H1 (cell line): ENCODE data around the gene FIZ1. TPM values are rescaled to one million over a fixed set of nuclear protein-coding genes. Genes with fewer than 3 reads are reported as not detected.

Source experiments
- CTCF ChIA-PET: fragments of 300-600 bp; sonication (Branson Sonifier 250); formaldehyde crosslinking; loops from one replicate; lab custom pipeline; 2021; ENCODE audit not compliant: partially characterized antibody; lab: Charles Lee
- POLR2A ChIA-PET: fragments of 300-600 bp; sonication (Branson Sonifier 250); formaldehyde crosslinking; loops from one replicate; lab custom pipeline; 2021; ENCODE audit warnings: inconsistent platforms; ENCODE audit not compliant: partially characterized antibody; lab: Charles Lee
- DNase-seq, 2 experiments: peaks; one replicate each; pipeline versions ENCODE4 v3.0.0 to v3.0.0-alpha.2; 2010 to 2022; ENCODE audit warnings: low spot score in 2 of 2, low read depth in 1 of 2, mixed read lengths in 1 of 2
- FAIRE-seq: peaks from 2 replicates; lab custom pipeline; 2011; peaks lifted over from hg19 to GRCh38; lab: Jason Lieb, UNC
- H2AFZ ChIP-seq: 2 replicates; pipeline ENCODE4 v1.8.1; 2012; ENCODE audit warnings: low read length, inconsistent platforms
- H2AK5ac ChIP-seq: 2 replicates; pipeline ENCODE4 v1.6.1; 2013; ENCODE audit warnings: low read depth, low read length
- H2BK120ac ChIP-seq: replicated peaks from 2 replicates; pipeline ENCODE3; 2013; ENCODE audit warnings: low read depth, low read length, inconsistent platforms
- H2BK12ac ChIP-seq: 2 replicates; pipeline ENCODE4 v1.6.1; 2013; ENCODE audit warnings: low read depth, low read length
- H2BK15ac ChIP-seq: 2 replicates; pipeline ENCODE4 v1.6.1; 2013; ENCODE audit warnings: low read length
- H2BK20ac ChIP-seq: 2 replicates; pipeline ENCODE4 v1.6.1; 2013; ENCODE audit warnings: low read length
- H2BK5ac ChIP-seq: 2 replicates; pipeline ENCODE4 v1.6.1; 2013; ENCODE audit warnings: low read depth, low read length
- H3K14ac ChIP-seq: 2 replicates; pipeline ENCODE4 v1.6.1; 2013; ENCODE audit warnings: inconsistent platforms; ENCODE audit not compliant: insufficient read length
- H3K18ac ChIP-seq: 2 replicates; pipeline ENCODE4 v1.6.1; 2013; ENCODE audit warnings: low read length; ENCODE audit errors: extremely low read depth
- H3K23ac ChIP-seq: 2 replicates; pipeline ENCODE4 v1.6.1; 2013; ENCODE audit warnings: inconsistent platforms; ENCODE audit not compliant: insufficient read length
- H3K23me2 ChIP-seq: 2 replicates; pipeline ENCODE4 v1.6.1; 2013; ENCODE audit warnings: low read depth, low read length
- H3K27ac ChIP-seq: 2 replicates; pipeline ENCODE4 v1.6.1; 2011; ENCODE audit warnings: low read depth, low read length, inconsistent platforms
- H3K27me3 ChIP-seq, 4 experiments: replicated peaks in 1 of 4; 1 replicate in 1 of 4; 2 replicates in 3 of 4; pipeline versions ENCODE4 v1.6.1 to v1.8.1; 2011 to 2013; ENCODE audit warnings: low read length in 3 of 4, mild to moderate bottlenecking in 3 of 4, inconsistent platforms in 2 of 4, mixed read lengths in 2 of 4, moderate library complexity in 1 of 4; ENCODE audit not compliant: control insufficient read depth in 3 of 4, insufficient read depth in 3 of 4; ENCODE audit errors: extremely low read depth in 1 of 4
- H3K36me3 ChIP-seq, 4 experiments: 2 replicates each; pipeline versions ENCODE4 v1.6.1 to v1.8.1; 2011 to 2013; ENCODE audit warnings: mild to moderate bottlenecking in 4 of 4, low read length in 3 of 4, moderate library complexity in 2 of 4, control low read depth in 1 of 4, inconsistent platforms in 1 of 4; ENCODE audit not compliant: insufficient read depth in 4 of 4, control insufficient read depth in 2 of 4
- H3K4ac ChIP-seq: replicated peaks from 2 replicates; pipeline ENCODE3; 2013; ENCODE audit warnings: low read length, low read depth, mixed read lengths, inconsistent platforms; ENCODE audit not compliant: insufficient read length
- H3K4me1 ChIP-seq, 4 experiments: replicated peaks in 1 of 4; 1 replicate in 1 of 4; 2 replicates in 3 of 4; pipeline versions ENCODE4 v1.6.1 to v1.8.1; 2011 to 2013; ENCODE audit warnings: low read length in 3 of 4, inconsistent platforms in 2 of 4, mixed read lengths in 1 of 4; ENCODE audit not compliant: insufficient read depth in 4 of 4, control insufficient read depth in 3 of 4
- H3K4me2 ChIP-seq, 2 experiments: 2 replicates each; pipeline versions ENCODE4 v1.6.1 to v1.8.1; 2011 to 2013; ENCODE audit warnings: low read depth in 2 of 2, low read length in 2 of 2, control low read depth in 1 of 2, inconsistent platforms in 1 of 2, mild to moderate bottlenecking in 1 of 2; ENCODE audit not compliant: insufficient read depth in 1 of 2
- H3K4me3 ChIP-seq, 4 experiments: fragments of 200-600, 300-600 bp in 1 of 4; sonication (generic), shearing (Covaris generic), sonication (Bioruptor Twin) in 1 of 4; 2 replicates each; pipeline versions ENCODE4 v1.5.1 to v1.8.1; 2011 to 2016; ENCODE audit warnings: low read length in 4 of 4, low read depth in 3 of 4, control low read depth in 2 of 4, inconsistent platforms in 2 of 4, mild to moderate bottlenecking in 2 of 4, mixed read lengths in 1 of 4, moderate library complexity in 1 of 4; ENCODE audit not compliant: insufficient read depth in 2 of 4; ENCODE audit errors: extremely low read depth in 1 of 4
- H3K56ac ChIP-seq: replicated peaks from 2 replicates; pipeline ENCODE3; 2013; ENCODE audit warnings: low read depth, mild to moderate bottlenecking, mixed read lengths, low read length, inconsistent platforms; ENCODE audit not compliant: insufficient read length
- H3K79me1 ChIP-seq: 2 replicates; pipeline ENCODE4 v1.6.1; 2013; ENCODE audit warnings: low read depth, low read length, control low read depth
- H3K79me2 ChIP-seq, 2 experiments: 2 replicates each; pipeline versions ENCODE4 v1.6.1 to v1.8.1; 2012 to 2013; ENCODE audit warnings: low read length in 2 of 2, mild to moderate bottlenecking in 2 of 2, inconsistent platforms in 1 of 2; ENCODE audit not compliant: insufficient read depth in 2 of 2, control insufficient read depth in 1 of 2
- H3K9ac ChIP-seq, 4 experiments: replicated peaks in 1 of 4; 1 replicate in 1 of 4; 2 replicates in 3 of 4; pipeline versions ENCODE4 v1.6.1 to v1.8.1; 2011 to 2013; ENCODE audit warnings: low read depth in 3 of 4, low read length in 3 of 4, control low read depth in 2 of 4, mild to moderate bottlenecking in 2 of 4, moderate library complexity in 2 of 4, inconsistent platforms in 1 of 4; ENCODE audit errors: extremely low read depth in 1 of 4
- H3K9me3 ChIP-seq, 2 experiments: 2 replicates each; pipeline versions ENCODE4 v1.6.1 to v1.8.1; 2012 to 2013; ENCODE audit warnings: mild to moderate bottlenecking in 2 of 2, moderate library complexity in 2 of 2, control low read depth in 1 of 2, inconsistent platforms in 1 of 2, low read depth in 1 of 2, low read length in 1 of 2, mixed read lengths in 1 of 2; ENCODE audit not compliant: insufficient read depth in 2 of 2
- H4K20me1 ChIP-seq, 2 experiments: replicated peaks in 1 of 2; 2 replicates each; pipeline versions ENCODE3 to v1.8.1; 2011 to 2013; ENCODE audit warnings: inconsistent platforms in 2 of 2, low read length in 2 of 2, mild to moderate bottlenecking in 1 of 2; ENCODE audit not compliant: insufficient read depth in 2 of 2, control insufficient read depth in 1 of 2
- H4K5ac ChIP-seq: 2 replicates; pipeline ENCODE4 v1.6.1; 2013; ENCODE audit warnings: low read length, low read depth, mixed read lengths, inconsistent platforms; ENCODE audit not compliant: insufficient read length
- H4K8ac ChIP-seq: 2 replicates; pipeline ENCODE4 v1.8.0; 2013; ENCODE audit warnings: mild to moderate bottlenecking, moderate library complexity, low read length, inconsistent platforms; ENCODE audit not compliant: insufficient read depth; ENCODE audit errors: extremely low read depth
- H4K91ac ChIP-seq: replicated peaks from 2 replicates; pipeline ENCODE3; 2013; ENCODE audit warnings: low read length, mixed read lengths, inconsistent platforms; ENCODE audit not compliant: insufficient read length
- ASH2L ChIP-seq: fragments of 200-600, 300-600 bp; sonication (generic); IDR thresholded peaks from one replicate; pipeline ENCODE4 v1.7.1; 2017; ENCODE audit warnings: low read length
- CBX5 ChIP-seq: fragments of 300-800, 300-1000 bp; sonication (generic); IDR thresholded peaks from 2 replicates; pipeline ENCODE4 v1.7.1; 2016; ENCODE audit warnings: antibody characterized with exemption, low read length, low read depth
- CHD1 ChIP-seq: IDR thresholded peaks from 2 replicates; pipeline ENCODE4 v1.6.1; 2012; ENCODE audit warnings: low read depth, low read length, improper control_type of control experiment
- CHD2 ChIP-seq: IDR thresholded peaks from 2 replicates; pipeline ENCODE4 v1.6.1; 2012; ENCODE audit warnings: low read length, improper control_type of control experiment
- CREB1 ChIP-seq: IDR thresholded peaks from 2 replicates; pipeline ENCODE4 v1.6.1; 2012; ENCODE audit warnings: inconsistent platforms
- EZH2 ChIP-seq: fragments of 200-600 bp; sonication (generic); IDR thresholded peaks from 2 replicates; pipeline ENCODE4 v1.7.1; 2012; ENCODE audit warnings: low read depth, mild to moderate bottlenecking, moderate library complexity, low read length, inconsistent platforms; ENCODE audit not compliant: severe bottlenecking
- FOSL1 ChIP-seq: IDR thresholded peaks from 2 replicates; pipeline ENCODE4 v1.6.1; 2011; ENCODE audit warnings: mild to moderate bottlenecking, low read depth, low read length, moderate library complexity; ENCODE audit not compliant: insufficient read depth
- GABPA ChIP-seq: IDR thresholded peaks from 2 replicates; pipeline ENCODE4 v1.6.1; 2011; ENCODE audit warnings: mild to moderate bottlenecking, low read length, moderate library complexity, borderline replicate concordance; ENCODE audit not compliant: insufficient read depth
- KDM1A ChIP-seq: fragments of 200-600, 300-600 bp; sonication (generic); IDR thresholded peaks from 2 replicates; pipeline ENCODE4 v1.7.1; 2016; ENCODE audit warnings: mild to moderate bottlenecking, low read length, borderline replicate concordance
- SP1 ChIP-seq: IDR thresholded peaks from 2 replicates; pipeline ENCODE4 v1.6.1; 2011; ENCODE audit warnings: low read depth, low read length
- SP2 ChIP-seq: IDR thresholded peaks from 2 replicates; pipeline ENCODE4 v1.6.1; 2012; ENCODE audit warnings: mild to moderate bottlenecking, low read length, inconsistent platforms
- SUZ12 ChIP-seq: fragments of 200-600 bp; sonication (generic); IDR thresholded peaks from 2 replicates; pipeline ENCODE4 v1.6.1; 2012; ENCODE audit warnings: mild to moderate bottlenecking, inconsistent platforms, low read length, moderate library complexity, mixed read lengths
- ZNF274 ChIP-seq: IDR thresholded peaks from 2 replicates; pipeline ENCODE4 v1.7.0; 2012; ENCODE audit warnings: low read length, borderline replicate concordance; ENCODE audit errors: extremely low read depth
- WGBS, 2 experiments: shearing (Covaris generic) in 1 of 2; methylation state at CpG; one replicate each; pipeline versions ENCODE4 v1.1.6 to v1.1.7; 2013 to 2015; ENCODE audit warnings: low lambda C conversion rate in 2 of 2, mixed read lengths in 2 of 2, inconsistent platforms in 1 of 2, low coverage in 1 of 2, missing lambda C conversion rate in 1 of 2; ENCODE audit not compliant: insufficient replicate concordance in 2 of 2, insufficient coverage in 1 of 2, insufficient read length in 1 of 2; ENCODE audit errors: extremely low coverage in 1 of 2, missing lambda C conversion rate in 1 of 2; 5-methylcytosine and 5-hydroxymethylcytosine counted together
- polyA plus RNA-seq, 7 experiments: library from polyadenylated mRNA; depleted of rRNA in 3 of 7; stranded (reverse) in 5 of 7; unstranded in 2 of 7; fragments of >200 nt in 5 of 7; fragments of 200-250 nt in 2 of 7; gene quantifications; 1 replicate in 5 of 7; 2 replicates in 1 of 7; 4 replicates in 1 of 7; pipeline versions ENCODE4 v1.2.1 to v1.2.3, GENCODE V29; 2011 to 2013; ENCODE audit warnings: missing spikeins in 2 of 7, mixed read lengths in 2 of 7
- total RNA-seq: library from RNA; stranded (reverse); fragmentation: NEBNext Ultra II Directional; extraction: Animal tissue kit (Norgen Biotek cat#: 25700); gene quantifications from 2 replicates; pipeline ENCODE4 v1.2.1, GENCODE V29; 2021
- TF ChIP-seq, protein P1 (sequence below): IDR thresholded peaks from 2 replicates; pipeline ENCODE4 v1.6.1; 2011; ENCODE audit warnings: low read length, improper control_type of control experiment

Gene FIZ1
- total and polyA plus RNA-seq, 2 of the 8 experiments (the other 6 are each of a cell fraction or from before 2014, with no cell fraction given), result 9.1 to 18.5 TPM

- Histone ChIP-seq H3K23ac (no peak overlapping the region), H3K4me3 (no peak overlapping the region), H2BK15ac (no peak overlapping the region), H3K4ac (no peak overlapping the region), H3K4me1 (peaks cover 0 to 3% (median 0%) of the 10 kb centered on the region in 4 experiments; a peak in 3 of 7 replicates), H4K20me1 (peaks cover 0 to 5% of the 10 kb centered on the region in 2 experiments), H4K91ac (no peak overlapping the region), H2BK5ac (no peak overlapping the region), H2AFZ (no peak overlapping the region), H3K27ac (no peak overlapping the region), H2BK12ac (no peak overlapping the region), H3K27me3 (no peaks in the 10 kb centered on the region), H3K18ac (no peak overlapping the region), H2AK5ac (no peak overlapping the region), H3K79me1 (no peaks in the 10 kb centered on the region), H3K14ac (no peak overlapping the region), H2BK20ac (no peak overlapping the region), H4K8ac (no peak overlapping the region), H3K56ac (no peak overlapping the region), H3K79me2 (no peaks in the 10 kb centered on the region), H4K5ac (no peak overlapping the region), H3K23me2 (no peaks in the 10 kb centered on the region), H3K4me2 (no peak overlapping the region), H3K9me3 (no peaks in the 10 kb centered on the region), H3K9ac (no peak overlapping the region), H3K36me3 (peaks cover 0 to 8% (median 1%) of the 10 kb centered on the region in 4 experiments; a peak in 4 of 8 replicates), H2BK120ac (no peak overlapping the region)
- DNase-seq, result no peak
- POLR2A ChIA-PET, result interaction anchor here (1.0 to 6.8 kb wide), 7 partner anchors 9 to 141 kb away, joined by 3 to 25 read pairs (median 4); partner anchors contain the start of genes NAT14, ZNF580 and ZNF865
- CTCF ChIA-PET, result interaction anchor here (0.6 to 2.2 kb wide), 10 partner anchors 12 to 1167 kb away, joined by 3 to 8 read pairs (median 4); partner anchors contain the start of gene CCDC106
- FAIRE-seq, result no peak
- 87% methylated on average over 11 of the region's 11 CpGs; no CpG with 5 or more reads in 1 of the 2 experiments for WGBS, 2 experiments
- TF ChIP-seq CBX5 (no peak), ASH2L (no peak), CHD2 (no peak), KDM1A (no peak), FOSL1 (no peak), ZNF274 (no peak), EZH2 (no peak), SUZ12 (no peak), CREB1 (no peak), CHD1 (no peak), SP2 (no peak), GABPA (no peak), SP1 (no peak)
- TF ChIP-seq, protein P1, sequence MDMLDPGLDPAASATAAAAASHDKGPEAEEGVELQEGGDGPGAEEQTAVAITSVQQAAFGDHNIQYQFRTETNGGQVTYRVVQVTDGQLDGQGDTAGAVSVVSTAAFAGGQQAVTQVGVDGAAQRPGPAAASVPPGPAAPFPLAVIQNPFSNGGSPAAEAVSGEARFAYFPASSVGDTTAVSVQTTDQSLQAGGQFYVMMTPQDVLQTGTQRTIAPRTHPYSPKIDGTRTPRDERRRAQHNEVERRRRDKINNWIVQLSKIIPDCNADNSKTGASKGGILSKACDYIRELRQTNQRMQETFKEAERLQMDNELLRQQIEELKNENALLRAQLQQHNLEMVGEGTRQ, result no peak
These were observed 27.0 kb upstream of the FIZ1 start for GRCh38 chr19:55626350-55626749.
